HG03432 (cell line): ENCODE results near the gene ZBP1.

Source experiments
- ATAC-seq: cut with Tn5 transposase; IDR thresholded peaks from one replicate; pipeline ENCODE4 v1.9.1; 2021; ENCODE audit warnings: mild to moderate bottlenecking, moderate library complexity; ENCODE audit not compliant: unreplicated experiment

The ZBP1 gene, protein sequence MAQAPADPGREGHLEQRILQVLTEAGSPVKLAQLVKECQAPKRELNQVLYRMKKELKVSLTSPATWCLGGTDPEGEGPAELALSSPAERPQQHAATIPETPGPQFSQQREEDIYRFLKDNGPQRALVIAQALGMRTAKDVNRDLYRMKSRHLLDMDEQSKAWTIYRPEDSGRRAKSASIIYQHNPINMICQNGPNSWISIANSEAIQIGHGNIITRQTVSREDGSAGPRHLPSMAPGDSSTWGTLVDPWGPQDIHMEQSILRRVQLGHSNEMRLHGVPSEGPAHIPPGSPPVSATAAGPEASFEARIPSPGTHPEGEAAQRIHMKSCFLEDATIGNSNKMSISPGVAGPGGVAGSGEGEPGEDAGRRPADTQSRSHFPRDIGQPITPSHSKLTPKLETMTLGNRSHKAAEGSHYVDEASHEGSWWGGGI

DNA sequence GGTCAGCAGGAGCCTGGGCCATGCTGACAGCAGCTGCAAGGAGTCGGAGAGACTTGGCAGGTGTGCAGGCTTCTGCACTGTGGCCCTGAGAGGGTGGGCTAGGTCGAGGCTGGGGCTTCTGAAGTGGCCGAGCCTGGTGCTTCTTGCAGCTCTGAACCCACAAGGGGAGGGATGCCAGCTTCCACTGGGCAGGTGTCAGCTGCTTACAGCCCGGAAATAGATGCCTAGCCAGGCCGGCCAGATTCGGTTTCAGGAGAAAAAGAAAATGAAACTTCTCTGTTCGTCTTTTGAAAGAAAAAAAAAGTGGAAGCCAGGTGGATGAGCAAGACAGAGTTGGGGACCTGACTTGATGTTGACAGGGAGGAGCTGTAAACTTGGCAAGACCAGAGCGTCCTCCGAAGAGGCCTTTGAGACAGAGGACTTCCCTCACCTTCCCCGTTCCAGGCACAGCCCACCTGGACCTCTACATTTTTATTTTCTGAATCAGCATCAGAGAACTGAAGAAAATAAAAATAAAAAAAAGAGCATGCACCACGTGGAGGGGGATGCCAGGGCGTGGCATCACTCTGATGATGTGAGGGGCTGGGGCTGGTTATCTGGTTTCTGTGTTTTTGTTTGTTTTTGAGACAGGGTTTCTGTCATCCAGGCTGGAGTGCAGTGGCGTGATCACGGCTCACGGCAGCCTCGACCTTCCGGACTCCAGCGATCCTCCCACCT is at the start of gene ZBP1:
ZBP1 (minus strand) TSS at position 153 of the 717 bp plus-strand sequence; CDS start at position 22, 131 bp downstream.
- peak; percentile 58 for ATAC-seq

DNA sequence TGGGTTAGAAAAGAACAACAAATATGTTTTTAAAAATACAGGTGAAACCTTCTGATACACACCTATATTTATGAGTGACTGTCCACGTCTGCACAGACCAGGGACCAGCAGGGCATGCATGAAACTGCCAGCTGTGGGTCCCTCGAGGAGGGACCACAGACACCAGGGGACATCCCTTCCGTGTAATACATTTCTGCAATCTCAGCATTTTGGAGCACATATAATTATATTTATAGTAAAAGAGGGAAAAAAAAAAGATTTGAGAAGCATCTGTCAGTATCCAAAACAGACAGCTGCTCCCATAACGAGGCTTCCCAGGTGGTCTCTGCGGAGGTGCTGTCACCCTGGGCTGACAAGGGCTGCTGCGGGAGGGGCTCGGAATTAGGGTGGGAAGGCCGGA is 49.4 kb upstream of the ZBP1 start:
- ATAC-seq: no peak

DNA sequence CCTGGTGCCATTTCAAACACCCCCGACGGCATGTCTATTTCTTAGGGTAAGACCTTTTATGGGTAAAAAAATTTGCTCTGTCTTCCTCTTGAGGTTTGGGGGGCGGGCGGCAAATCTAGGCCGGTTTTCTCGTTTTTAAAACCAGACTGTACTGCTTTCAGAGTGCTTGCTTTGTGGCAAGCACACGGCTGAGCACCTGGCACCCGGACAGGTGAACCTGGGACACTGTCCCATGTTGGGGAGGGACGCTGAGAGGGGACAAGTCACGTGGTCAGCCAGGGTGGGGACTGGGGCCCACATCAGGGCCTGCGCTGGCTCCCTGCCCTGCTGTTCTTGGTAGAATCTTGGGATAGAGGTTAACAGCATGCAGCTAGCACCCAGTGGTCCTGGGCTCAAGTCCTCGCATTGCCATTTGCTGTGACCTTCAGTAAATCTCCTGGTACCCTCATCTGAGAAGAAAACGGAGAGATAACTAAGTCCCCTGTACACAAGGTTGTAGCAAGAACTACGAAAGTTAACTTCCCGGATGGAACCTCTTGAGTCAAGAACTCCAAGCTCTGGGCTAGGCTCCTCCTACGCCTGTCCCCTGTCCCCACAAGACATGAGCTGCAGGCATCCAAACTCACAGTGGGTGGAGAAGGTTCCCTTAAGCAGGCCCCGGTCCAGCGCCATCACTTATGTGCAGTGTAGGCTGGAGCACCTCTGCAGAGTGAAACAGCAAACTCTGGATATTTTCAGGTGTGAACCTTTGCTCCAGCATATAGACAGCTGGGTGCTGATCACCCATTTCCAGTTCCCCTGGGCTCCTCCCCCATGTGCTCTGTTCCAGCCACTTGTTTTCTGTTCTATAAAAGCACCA is 47.9 kb upstream of the ZBP1 start:
- no peak for ATAC-seq

DNA sequence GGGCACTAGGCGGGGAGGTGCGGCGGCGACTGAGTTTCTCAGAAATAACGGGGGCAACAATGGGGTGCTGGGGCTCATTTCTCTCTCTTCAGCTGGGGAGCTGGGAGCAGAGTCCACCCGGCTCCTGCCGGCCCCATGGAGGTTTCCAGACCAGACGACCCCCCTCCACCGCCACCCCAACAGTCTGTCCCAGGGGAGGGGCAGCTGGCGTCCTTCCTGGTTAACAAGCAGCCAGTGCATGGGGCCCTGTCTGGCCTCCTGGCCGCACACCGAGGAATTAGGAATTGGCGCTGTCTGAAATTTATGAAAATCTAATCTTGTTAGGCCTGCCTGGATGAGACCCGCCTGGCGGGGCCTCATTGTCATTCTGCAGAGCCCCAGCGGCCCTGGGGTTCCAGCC is 47.2 kb upstream of the ZBP1 start:
- ATAC-seq: no peak

DNA sequence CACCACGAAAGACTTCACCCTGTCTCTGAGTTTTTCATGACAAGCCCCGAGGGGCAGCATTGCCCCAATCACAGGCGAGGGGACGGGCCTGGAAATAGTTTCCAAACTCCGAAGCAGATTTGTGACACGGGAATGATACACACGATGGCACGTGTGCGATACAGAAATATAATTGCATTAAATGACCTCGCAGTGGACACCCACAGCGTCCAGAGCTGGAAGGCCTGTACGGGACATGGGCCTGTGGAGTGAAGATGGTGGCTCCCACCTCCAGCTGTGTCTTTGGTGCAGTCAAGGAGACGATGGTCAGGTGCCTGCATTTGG is 46.6 kb upstream of the ZBP1 start:
- ATAC-seq: no peak

DNA sequence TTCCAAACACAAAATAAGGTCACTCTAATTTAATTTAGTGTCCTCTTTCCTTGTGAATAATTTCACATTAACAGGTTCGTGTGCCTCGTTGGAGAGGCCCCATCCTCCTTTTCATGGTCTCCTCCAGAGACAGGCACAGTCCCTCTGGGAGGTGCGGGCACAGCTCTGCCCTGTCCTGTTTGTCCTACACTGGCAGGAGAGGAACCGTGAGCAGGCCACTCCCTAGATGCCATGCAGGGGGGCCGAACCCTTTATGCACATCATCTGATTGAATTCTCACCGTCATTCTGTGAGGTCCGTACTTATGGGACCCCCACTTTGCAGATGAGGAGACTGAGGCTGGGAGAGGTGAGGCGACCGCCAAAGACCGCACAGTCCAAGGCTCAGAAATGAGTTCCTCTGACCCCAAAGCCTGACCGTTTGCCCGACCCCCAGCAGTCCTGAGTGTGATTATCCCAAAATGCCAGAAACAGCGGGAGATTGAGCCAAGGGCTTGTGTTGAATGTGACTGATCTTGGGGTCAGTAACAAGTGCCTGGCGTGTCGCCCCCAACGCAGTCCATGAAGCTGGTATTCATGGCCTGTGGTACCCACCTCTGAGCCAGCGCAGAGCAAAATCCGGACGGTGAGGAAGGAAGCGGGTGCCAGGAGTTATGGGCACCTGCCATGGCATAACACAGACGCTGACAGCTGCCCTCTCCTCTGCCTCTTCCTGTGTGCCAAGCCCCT is 46.0 kb upstream of the ZBP1 start:
- no peak for ATAC-seq

DNA sequence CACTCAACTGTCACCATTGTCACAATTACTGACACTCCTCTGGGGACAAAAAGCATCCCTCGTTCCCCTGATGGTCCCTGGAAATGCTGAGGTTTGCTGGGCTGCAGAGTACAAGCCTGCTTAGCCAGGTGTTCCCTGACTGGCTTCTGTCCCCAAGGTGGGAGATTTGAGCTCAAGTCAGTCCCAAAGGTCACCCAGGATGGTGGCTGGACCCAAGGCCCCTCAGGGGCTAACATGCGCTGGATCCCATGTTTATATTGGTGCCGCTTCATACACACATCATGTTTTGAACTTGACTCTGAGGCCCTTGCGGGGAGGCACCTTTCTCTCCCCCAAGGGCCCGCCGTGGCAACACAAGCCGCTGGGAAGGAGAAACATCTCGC is 45.4 kb upstream of the ZBP1 start:
- ATAC-seq: no peak

DNA sequence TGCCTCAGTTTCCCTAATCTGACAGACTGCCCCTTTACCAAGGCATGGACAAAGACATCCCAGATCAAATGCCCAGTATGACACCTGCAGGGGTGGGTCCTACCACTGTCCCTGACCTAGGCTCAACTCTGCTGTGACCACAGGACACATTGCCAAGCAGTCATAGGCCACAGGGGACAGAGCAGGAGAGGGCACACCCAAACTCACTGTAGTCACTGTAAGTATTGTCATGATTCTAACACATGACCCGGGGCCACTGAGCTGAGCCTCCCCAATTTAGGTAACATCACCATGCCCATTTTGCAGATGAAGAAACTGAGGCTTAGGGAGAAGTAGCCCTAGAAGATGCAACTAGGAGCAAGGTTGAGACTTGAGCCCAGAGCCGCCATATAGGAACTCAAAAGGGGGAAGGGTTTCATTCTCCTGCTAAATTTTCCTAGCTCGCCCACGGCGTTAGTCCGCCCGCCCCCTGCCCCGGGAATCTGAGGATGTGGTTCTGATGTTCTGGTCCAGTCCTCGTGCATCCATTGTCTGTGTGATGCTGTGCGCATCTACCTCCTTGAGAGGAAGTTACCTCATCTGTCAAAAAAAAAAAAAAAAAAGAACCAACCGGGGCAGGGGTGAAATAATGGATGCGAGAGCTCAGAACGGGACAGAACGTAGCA is 44.8 kb upstream of the ZBP1 start:
- no peak for ATAC-seq

DNA sequence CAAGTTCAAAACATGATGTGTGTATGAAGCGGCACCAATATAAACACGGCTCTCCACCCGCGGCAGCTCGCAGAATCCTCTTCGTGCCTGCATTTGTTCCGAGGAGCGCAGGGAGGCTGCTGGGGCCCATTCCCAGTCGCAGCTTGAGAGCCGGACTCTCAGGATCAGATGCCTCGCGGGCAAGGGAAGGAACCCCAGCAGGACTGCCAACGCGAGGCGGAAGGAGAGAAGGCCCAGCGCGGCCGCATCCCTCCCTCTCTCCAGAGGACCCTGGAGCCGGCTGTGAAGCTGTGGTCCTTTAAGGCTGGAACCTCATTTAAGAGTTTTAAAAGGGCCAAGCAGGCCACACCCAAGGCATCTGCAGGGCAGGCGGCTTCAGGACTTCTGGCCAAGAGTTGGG is 44.2 kb upstream of the ZBP1 start:
- ATAC-seq: no peak

DNA sequence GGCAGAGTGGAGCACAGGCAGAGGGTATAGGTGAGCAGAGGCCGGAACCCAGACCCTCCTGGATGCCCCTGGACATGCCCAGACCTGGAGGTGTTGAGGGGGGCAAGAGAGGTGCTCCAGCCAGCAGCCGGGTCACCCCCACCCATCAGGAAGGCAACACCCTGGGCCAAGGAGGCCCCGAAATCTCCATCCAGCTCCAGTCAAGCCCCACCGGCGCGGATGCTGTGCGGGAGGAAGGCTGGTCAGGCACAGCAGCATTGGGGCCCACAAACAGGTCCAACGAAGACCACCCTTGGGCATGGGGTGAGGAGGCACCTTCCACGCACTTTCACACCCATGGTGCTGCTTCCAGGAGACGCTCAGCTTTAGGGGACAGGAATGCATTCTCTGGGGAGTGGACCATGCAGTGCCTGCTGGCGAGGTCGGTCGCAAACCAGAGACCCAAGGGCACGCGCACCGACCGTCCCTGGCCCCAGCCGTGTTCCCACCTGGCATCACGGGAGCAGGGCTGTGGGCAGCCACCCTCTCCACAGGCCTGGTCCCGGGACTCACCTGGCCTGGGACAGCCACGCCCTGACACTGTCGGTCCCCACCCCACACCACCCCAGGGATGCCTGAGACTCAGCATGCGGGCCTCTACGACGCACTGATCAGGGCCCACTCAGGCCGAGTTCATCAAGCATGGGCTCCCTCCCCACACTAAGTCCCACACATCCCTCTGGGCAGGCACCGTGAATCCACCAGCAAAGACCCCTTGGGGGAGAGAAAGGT is 43.6 kb upstream of the ZBP1 start:
- ATAC-seq: no peak

DNA sequence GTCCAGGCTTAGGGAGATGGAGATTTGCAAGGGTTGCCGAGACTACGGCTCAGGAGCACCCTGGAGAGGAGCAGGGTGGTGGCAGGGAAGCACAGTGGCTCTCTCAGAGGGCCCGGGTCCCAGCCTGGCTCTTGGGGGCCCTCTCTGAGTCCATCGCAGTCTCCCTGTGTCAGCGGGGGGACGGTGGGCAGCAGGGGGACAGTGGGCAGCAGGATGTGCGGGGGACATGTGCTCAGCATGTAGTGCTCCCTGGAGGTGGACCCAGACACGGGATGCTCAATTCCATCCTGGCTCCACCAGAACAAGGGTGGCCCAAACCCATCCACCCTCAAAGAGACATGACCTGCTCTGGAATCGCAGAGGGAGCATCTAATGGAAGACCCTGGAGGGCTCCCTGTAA is 43.0 kb upstream of the ZBP1 start:
- no peak for ATAC-seq

DNA sequence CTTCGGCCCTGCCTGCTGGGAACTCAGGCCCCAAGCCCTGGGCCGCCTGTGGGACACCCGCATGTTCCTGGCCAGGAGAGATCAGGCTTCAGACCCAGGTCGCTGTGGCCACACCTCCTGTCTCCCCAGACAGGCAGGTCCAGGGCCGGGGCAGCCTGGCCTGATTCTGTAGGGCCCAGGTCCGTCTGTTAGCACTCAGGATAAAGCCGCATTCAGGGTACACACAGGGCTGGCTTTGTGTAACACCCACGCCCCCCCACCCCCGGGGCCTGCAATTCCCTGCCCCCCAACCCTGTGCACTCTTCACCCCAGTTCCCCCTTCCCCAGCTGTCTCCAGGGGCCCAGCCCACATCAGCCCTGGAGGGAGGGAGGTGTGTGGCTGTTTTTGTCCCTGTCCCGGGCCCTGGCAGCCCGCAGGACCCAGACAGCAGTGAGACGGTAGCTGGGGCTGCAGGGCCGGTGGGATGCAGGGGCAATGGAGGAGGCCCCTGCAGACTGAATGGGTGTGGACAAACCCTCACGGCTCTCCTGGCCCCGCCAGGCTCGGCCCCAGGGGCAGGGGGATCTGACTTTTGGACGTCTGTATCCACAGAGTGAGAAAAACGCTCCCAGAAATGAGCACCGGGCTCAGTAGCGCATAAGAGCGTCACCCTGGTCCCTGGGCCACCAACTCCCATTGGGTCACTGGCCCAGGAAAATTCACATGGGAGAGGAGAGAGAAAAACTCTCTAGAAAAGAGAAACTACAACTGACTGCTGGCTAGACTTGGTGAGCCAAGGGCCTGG is 42.4 kb upstream of the ZBP1 start:
- no peak for ATAC-seq

DNA sequence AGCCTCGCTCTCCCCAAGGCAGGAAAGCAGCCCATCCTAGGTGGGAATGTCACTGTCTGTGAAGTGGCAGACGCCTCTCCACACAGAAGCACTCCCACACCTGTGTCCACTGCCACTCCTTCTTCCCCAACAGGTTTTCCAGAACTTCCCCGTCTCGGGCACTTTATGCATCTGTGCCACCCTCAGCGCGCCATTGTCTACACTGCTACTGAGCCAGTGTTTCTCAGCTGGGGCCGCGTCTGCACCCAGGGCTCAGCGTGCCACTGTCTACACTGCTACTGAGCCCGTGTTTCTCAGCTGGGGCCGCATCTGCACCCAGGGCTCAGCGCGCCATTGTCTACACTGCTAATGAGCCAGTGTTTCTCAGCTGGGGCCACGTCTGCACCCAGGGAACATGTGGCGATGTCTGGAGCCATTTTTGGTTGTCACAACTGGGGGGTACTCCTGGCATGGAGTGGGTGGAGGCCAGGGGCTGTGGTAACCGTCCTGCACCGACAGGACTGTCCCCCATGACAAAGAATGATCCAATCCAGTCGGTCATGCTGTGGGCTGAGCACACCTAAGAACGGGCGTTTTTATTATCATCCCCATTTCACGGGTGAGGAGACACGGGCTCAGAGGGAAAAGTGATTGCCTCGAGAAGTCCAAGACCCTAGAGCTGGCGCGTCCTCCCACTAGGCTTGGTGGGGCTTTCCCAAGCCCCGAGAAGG is 41.7 kb upstream of the ZBP1 start:
- ATAC-seq: no peak

DNA sequence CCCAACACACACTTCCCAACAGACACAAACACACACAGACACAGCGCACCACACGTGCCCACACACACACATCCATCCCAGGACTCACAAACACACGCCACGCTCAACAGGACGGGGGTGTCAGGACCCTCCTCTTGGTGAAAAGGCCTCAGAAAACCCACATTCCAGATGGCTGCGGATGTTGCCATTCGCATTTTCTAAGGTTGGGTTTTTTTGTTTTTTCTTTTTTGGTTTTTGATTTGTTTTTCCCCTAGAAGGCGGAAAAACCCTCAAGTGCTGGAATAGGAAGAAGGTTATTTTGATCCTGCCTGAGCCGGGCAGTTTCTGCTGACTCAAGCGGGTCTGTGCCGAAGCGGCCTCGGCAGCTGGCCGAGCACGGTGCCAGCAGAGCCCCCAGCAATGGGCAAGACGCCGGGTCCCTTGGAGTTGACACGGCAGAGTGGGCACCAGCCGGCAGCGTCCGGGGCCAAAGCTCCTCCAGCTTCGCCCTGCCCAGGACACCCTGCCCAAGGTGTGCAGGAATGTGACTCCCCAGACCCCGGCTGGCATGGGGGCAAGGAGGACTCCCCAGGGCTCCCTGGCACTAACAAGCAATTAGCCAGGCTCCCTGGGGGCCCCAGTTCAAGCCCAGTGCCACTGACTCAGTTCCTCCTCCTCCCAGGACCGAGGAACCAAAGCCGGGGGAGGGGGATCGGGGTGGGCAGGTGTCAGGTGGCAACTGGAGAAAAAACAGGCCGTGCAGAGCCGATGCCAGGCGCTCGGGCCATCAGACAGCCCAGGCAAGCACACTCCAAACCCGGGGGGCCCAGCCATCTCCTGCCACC is 40.9 kb upstream of the ZBP1 start:
- ATAC-seq: no peak

DNA sequence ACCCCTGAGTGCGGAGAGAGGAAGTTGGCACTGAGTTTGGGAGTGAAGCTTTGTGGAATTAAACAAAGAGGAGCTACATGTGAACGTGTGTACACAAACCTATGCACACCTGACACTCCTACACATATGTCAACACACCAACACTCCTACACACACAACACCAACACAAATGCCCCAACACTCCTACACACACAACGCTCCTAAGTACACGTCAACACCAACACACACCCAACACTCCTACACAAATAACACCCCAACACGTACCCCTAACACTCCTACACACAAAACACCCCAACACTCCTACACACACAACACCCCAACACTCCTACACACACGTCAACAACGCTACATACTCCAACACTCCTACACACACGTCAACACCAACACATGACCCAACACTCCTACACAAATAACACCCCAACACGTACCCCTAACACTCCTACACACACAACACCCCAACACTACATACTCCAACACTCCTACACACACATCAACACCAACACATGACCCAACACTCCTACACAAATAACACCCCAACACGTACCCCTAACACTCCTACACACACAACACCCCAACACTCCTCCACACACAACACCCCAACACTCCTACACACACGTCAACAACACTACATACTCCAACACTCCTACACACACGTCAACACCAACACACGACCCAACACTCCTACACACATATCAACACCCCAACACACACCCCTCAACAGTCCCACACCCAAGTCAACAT is 40.1 kb upstream of the ZBP1 start:
- no peak for ATAC-seq

DNA sequence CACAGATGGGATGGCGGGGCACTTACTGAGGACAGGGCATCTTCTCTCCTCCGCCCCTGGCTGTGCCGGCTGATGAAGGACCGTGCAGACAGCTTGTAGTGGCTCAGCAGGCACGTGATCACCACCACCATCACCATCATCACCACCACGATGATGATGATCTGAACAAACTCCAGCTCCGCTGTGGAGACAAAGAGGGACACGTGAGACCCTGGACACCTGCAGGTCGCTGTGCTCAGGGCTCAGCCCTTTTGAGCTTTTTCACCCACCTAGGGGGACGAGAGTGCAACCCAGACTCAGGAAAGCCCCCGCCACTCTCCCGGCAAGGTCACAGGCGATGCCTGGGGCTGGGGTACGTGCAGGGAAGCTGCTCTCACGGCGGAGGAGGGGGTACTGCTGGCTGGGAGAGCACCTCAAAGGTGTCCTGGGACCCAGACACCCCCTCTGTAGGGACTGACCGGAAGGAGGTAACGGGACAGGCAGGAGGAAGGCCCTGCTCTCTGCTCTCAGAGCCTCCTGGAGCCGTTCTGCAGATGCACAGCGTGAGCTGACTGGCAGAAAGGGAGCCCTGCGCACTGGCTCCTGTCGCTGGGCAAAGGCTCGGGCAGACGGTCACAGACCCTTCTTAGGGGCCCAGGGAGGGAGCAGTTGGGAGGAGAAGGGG is 39.4 kb upstream of the ZBP1 start:
- no peak for ATAC-seq
